SU-DHL-6 (cell line): ENCODE measurements around the gene SLC39A3.
"Not testable (repeated sequence)": the region's sequence is repeated elsewhere in the genome, so short reads cannot be mapped to it uniquely, and the experiment has no call there.

Source experiments
- CTCF ChIP-seq: fragments of 200-600 bp; sonication (generic); IDR thresholded peaks from one replicate; pipeline ENCODE4 v1.5.1; 2017; ENCODE audit warnings: antibody characterized with exemption, mild to moderate bottlenecking, low read length, moderate library complexity; ENCODE audit not compliant: insufficient read depth, poor library complexity, severe bottlenecking
- EZH2phosphoT487 ChIP-seq: fragments of 200-600 bp; sonication (generic), shearing (Covaris generic); conservative IDR thresholded peaks from 2 replicates; pipeline ENCODE4 v1.6.1; 2018; ENCODE audit warnings: mild to moderate bottlenecking, antibody characterized with exemption, low read length, moderate library complexity, mixed read lengths

GRCh38 chr19:2713170-2713569 is 26.6 kb downstream of the SLC39A3 start:
- not testable (repeated sequence) for TF ChIP-seq CTCF, EZH2phosphoT487
